ENCODE measurements around the gene KLHL21.

DNA sequence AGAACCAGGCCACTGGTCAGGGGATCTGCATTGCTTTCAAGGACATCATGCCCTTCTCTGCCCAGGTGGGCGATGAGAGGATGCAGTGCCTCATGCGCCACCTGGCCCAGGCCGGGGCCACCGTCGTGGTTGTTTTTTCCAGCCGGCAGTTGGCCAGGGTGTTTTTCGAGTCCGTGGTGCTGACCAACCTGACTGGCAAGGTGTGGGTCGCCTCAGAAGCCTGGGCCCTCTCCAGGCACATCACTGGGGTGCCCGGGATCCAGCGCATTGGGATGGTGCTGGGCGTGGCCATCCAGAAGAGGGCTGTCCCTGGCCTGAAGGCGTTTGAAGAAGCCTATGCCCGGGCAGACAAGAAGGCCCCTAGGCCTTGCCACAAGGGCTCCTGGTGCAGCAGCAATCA, 27.9 kb downstream of the KLHL21 start:
- TF ChIP-seq, protein P1, sequence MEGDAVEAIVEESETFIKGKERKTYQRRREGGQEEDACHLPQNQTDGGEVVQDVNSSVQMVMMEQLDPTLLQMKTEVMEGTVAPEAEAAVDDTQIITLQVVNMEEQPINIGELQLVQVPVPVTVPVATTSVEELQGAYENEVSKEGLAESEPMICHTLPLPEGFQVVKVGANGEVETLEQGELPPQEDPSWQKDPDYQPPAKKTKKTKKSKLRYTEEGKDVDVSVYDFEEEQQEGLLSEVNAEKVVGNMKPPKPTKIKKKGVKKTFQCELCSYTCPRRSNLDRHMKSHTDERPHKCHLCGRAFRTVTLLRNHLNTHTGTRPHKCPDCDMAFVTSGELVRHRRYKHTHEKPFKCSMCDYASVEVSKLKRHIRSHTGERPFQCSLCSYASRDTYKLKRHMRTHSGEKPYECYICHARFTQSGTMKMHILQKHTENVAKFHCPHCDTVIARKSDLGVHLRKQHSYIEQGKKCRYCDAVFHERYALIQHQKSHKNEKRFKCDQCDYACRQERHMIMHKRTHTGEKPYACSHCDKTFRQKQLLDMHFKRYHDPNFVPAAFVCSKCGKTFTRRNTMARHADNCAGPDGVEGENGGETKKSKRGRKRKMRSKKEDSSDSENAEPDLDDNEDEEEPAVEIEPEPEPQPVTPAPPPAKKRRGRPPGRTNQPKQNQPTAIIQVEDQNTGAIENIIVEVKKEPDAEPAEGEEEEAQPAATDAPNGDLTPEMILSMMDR (IDR thresholded peaks at IDR 0.05; ENCODE audit: low read depth, low read length, missing input control): no peak
- no peak for TF ChIP-seq ATF3 (IDR thresholded peaks at IDR 0.05)
- no peak for TF ChIP-seq YY1 (IDR thresholded peaks at IDR 0.05)
- TF ChIP-seq RAD21 (IDR thresholded peaks at IDR 0.05): no peak
- no peak for TF ChIP-seq EGR1 (IDR thresholded peaks at IDR 0.05; ENCODE audit: low read depth in 2 of 2)
